Peyer's patch (tissue), 4 donors: ENCODE results near the gene MEIOB. TPM values are rescaled to one million over a fixed set of nuclear protein-coding genes. Genes with fewer than 3 reads are reported as not detected.

ENCODE experiments used
- DNase-seq, 3 donors: peaks; one replicate each; pipeline ENCODE4 v3.0.0-alpha.2; 2017 to 2019
- H3K27ac ChIP-seq, 4 donors: fragments of 200-600 bp; sonication (generic); one replicate each; pipeline ENCODE4 v1.5.1; 2016 to 2019
- H3K27me3 ChIP-seq, 2 donors: fragments of 200-600 bp; sonication (generic); one replicate each; pipeline ENCODE4 v1.5.1; 2019
- H3K36me3 ChIP-seq, 3 donors: fragments of 200-600 bp; sonication (generic); one replicate each; pipeline ENCODE4 v1.5.1; 2016 to 2019
- H3K4me1 ChIP-seq, 4 donors: fragments of 200-600 bp; sonication (generic); one replicate each; pipeline ENCODE4 v1.5.1; 2016 to 2019
- H3K4me3 ChIP-seq, 4 donors: fragments of 200-600 bp; sonication (generic); 1 replicate in 3 of 4; 2 replicates in 1 of 4; pipeline ENCODE4 v1.5.1; 2016 to 2019; ENCODE audit warnings: mild to moderate bottlenecking in 1 of 4
- H3K9me3 ChIP-seq, 4 donors: fragments of 200-600 bp; sonication (generic); one replicate each; pipeline ENCODE4 v1.5.1; 2016 to 2019; ENCODE audit warnings: mild to moderate bottlenecking in 1 of 4
- POLR2A ChIP-seq, 2 donors: fragments of 450-650 bp; IDR thresholded peaks; one replicate each; pipeline ENCODE4 v1.5.1; 2017; ENCODE audit warnings: antibody characterized with exemption in 2 of 2, mild to moderate bottlenecking in 2 of 2, moderate library complexity in 2 of 2
- total RNA-seq, 4 donors: library from RNA; depleted of rRNA; stranded (reverse); fragments of >200 nt; gene quantifications; one replicate each; pipeline ENCODE4 v1.1.0, GENCODE V29; 2016
- TF ChIP-seq, protein P1 (sequence below), 6 experiments: fragments of 450-650 bp in 4 of 6; fragments of 200-600 bp in 2 of 6; sonication (generic) in 1 of 6; IDR thresholded peaks; one replicate each; pipeline ENCODE4 v1.5.1; 2017 to 2019; ENCODE audit warnings: antibody characterized with exemption in 6 of 6, mild to moderate bottlenecking in 3 of 6, moderate library complexity in 1 of 6

The MEIOB gene
- total RNA-seq, 4 donors from 2014 or later: not detected

DNA sequence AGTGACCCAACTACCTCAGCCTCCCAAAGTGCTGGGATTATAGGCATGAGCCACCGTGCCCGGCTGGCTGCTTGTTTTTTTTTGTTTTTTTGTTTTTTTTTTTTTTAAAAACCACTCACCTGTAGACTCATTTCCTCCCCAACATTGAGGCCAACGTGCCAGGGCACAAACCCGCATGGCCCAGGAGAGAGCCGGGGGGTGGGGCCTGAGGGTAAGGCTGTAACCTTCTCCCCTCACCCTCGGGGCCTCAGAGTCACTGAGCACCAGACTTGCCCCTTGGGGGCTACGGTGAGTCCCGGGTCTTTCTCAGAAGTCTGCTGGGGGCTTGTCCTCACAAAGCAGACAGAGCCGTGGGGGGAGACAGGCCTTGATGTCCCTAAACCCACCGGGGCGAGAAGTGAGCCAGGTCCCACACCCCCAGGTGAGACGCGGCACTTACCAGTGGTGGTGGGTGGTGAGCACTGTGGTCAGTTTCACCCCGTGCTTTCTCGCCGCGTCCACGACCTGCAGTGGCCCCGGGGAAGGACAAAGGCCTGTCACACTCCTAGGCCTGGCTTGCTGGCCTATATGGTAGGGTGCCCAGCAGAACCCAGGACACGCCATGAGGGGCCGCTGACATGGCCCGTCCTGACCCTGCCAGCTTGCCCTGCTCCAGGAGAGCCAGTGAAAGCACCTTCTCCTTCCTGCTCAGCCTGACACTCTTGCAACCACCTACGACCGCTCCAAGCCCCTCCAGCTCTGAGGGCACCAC, 49.9 kb downstream of the MEIOB start:
- H3K9me3 ChIP-seq: no peaks in the 10 kb centered on the region
- H3K4me3 ChIP-seq: no peak overlapping the region
- peaks cover 3 to 26% (median 10%) of the 10 kb centered on the region in 4 donors for H3K4me1 ChIP-seq
- TF ChIP-seq, protein P1, sequence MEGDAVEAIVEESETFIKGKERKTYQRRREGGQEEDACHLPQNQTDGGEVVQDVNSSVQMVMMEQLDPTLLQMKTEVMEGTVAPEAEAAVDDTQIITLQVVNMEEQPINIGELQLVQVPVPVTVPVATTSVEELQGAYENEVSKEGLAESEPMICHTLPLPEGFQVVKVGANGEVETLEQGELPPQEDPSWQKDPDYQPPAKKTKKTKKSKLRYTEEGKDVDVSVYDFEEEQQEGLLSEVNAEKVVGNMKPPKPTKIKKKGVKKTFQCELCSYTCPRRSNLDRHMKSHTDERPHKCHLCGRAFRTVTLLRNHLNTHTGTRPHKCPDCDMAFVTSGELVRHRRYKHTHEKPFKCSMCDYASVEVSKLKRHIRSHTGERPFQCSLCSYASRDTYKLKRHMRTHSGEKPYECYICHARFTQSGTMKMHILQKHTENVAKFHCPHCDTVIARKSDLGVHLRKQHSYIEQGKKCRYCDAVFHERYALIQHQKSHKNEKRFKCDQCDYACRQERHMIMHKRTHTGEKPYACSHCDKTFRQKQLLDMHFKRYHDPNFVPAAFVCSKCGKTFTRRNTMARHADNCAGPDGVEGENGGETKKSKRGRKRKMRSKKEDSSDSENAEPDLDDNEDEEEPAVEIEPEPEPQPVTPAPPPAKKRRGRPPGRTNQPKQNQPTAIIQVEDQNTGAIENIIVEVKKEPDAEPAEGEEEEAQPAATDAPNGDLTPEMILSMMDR (IDR thresholded peaks at IDR 0.05): no peak
- peaks cover 0 to 58% (median 0%) of the 10 kb centered on the region in 3 donors for H3K36me3 ChIP-seq
- DNase-seq: no peak
- H3K27ac ChIP-seq: no peak overlapping the region
- H3K27me3 ChIP-seq: no peaks in the 10 kb centered on the region

DNA sequence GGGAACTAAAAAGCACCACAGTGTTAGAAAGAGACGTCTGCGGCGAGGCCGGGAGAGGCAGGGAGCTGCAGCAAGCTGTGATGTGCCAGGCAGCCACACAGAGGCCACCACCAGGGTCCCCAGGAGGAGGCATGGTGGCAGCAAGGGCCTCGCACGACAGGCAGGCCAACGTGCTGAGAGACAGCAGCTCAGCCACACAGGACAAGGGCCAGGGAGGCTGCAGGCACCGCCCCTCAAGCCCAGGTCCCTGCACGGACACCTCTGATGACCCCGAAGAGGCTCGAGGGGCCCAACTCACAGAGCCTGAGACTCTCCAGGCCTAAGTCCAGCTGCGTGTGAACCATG, 51.0 kb downstream of the MEIOB start:
- peak in 1 of 3 donors; percentile 25 for DNase-seq
- Histone ChIP-seq H3K36me3 (peaks cover 0 to 69% (median 4%) of the 10 kb centered on the region in 3 donors), H3K4me3 (no peak overlapping the region), H3K27me3 (no peaks in the 10 kb centered on the region), H3K4me1 (peaks cover 3 to 25% (median 8%) of the 10 kb centered on the region in 4 donors), H3K9me3 (no peaks in the 10 kb centered on the region), H3K27ac (no peak overlapping the region)
- no peak for TF ChIP-seq POLR2A (IDR thresholded peaks at IDR 0.05)
- TF ChIP-seq, protein P1 (IDR thresholded peaks at IDR 0.05): no peak

DNA sequence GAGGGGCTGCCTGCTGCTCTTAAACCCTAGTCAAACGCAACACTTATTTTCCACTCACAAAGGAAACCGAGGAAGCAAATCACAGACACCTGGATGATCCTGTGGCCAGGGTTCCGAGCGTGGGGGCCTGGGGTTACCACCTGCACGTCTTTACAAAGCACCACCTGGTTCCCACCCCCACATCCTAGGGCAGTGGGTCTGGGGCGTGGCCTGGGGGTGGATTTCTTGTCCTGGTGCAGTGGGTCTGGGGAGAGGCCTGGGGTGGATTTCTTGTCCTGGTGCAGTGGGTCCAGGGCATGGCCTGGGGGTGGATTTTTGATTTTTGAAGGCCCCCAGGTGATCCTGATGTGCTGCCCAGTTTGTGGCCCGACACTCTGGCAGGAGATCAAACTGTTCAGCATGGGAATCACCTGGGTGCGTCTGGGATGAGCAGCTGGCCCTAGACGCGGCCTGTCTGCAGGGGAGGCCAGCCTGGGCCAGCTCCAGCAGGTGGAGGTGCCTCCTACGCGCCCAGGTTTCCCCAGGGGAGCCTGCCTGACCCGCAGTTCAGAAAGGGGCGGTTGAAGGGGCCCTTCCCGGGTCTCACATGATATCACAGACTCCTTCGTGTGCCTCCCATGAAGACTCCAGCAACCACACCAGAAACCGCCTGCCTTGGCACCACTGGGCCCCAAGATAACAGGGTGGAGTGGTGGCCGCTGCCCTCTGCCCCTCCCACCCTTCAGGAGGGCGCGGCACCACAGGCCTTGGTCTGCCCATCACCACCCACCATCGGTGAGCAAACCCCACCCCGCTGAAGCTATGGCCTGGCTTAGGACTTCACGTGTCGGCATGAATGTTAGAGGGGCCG, 51.6 kb downstream of the MEIOB start:
- H3K36me3 ChIP-seq: peaks cover 0 to 74% (median 4%) of the 10 kb centered on the region in 3 donors
- H3K4me1 ChIP-seq: peaks cover 0 to 19% (median 4%) of the 10 kb centered on the region in 4 donors
- H3K4me3 ChIP-seq: no peak overlapping the region
- TF ChIP-seq POLR2A (IDR thresholded peaks at IDR 0.05): no peak
- no peak overlapping the region for H3K27ac ChIP-seq
- H3K9me3 ChIP-seq: no peaks in the 10 kb centered on the region
- no peaks in the 10 kb centered on the region for H3K27me3 ChIP-seq
- DNase-seq: peak in 1 of 3 donors; percentile 23

DNA sequence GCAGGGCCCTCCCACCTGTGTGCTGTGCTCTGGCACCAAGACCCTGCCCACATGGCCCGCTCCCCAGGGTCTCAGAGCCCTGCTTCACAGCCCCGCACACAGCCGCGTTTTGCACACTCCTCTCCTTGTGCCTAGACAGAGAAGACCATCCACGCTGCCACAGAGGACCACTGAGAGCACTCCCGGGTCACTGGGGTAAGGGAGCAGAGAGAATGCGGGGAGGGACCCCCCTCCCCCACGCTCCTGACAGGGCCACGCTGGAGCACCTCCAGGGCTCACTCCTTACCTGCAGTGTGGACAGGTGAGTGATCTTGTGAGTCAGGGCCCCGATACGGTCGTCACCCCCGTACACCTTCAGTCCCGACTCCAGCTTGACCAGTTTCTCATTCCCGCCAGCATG, 52.4 kb downstream of the MEIOB start:
- Histone ChIP-seq H3K27me3 (no peaks in the 10 kb centered on the region), H3K36me3 (peaks cover 0 to 74% (median 4%) of the 10 kb centered on the region in 3 donors), H3K9me3 (no peaks in the 10 kb centered on the region), H3K27ac (no peak overlapping the region), H3K4me1 (peaks cover 0 to 13% (median 0%) of the 10 kb centered on the region in 4 donors), H3K4me3 (no peak overlapping the region)
- DNase-seq: peak in 1 of 3 donors; percentile 38
- TF ChIP-seq, protein P1 (IDR thresholded peaks at IDR 0.05): no peak
- TF ChIP-seq POLR2A (IDR thresholded peaks at IDR 0.05): no peak

DNA sequence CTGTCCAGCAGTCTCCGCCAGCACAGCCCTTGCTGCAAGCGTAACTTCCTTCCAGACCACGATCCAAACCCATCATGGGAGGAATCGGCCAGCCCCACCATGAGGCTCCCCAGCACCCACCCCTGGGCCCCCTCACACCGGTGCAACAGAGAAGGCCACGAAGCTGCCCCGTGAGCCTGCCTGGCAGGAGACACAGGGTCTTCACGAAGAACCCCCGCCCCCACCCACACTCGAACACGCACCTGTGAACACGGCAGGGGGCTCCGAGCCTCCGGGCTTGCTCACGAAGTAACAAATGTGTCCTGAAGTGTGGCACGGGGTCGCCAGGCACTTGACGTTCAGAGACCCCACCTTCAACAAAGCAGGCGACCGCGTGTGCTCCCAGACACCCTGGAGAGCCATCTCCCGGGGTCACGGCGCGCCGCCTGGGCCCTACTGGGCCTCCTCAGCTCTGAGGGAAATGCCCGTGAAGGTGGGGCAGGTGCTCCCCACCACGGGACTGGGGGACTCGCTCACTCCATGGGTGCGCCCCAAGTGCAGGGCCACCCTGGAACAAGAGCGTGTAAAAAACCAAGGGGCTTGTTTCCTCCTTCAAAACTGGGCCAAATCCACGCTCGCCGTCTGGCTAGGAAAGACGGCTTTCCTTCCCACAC, 53.0 kb downstream of the MEIOB start:
- Histone ChIP-seq H3K9me3 (no peaks in the 10 kb centered on the region), H3K27me3 (no peaks in the 10 kb centered on the region), H3K36me3 (peaks cover 0 to 74% (median 4%) of the 10 kb centered on the region in 3 donors), H3K4me1 (peaks cover 0 to 7% (median 0%) of the 10 kb centered on the region in 4 donors), H3K4me3 (no peak overlapping the region), H3K27ac (no peak overlapping the region)
- DNase-seq: peak in 1 of 3 donors; percentile 42
- no peak for TF ChIP-seq POLR2A (IDR thresholded peaks at IDR 0.05)
- TF ChIP-seq, protein P1 (IDR thresholded peaks at IDR 0.05): no peak
